Mammary epithelial cell (primary cell): ENCODE results near the gene SELENOS.

Source experiments
- EZH2 ChIP-seq: IDR thresholded peaks from 2 replicates; pipeline ENCODE4 v1.6.1; 2012; ENCODE audit warnings: low read length, inconsistent platforms, borderline replicate concordance
- TF ChIP-seq, protein P1 (sequence below), 2 donors: IDR thresholded peaks in 1 of 2; conservative IDR thresholded peaks in 1 of 2; 2 replicates each; pipeline ENCODE4 v1.5.1; 2011 to 2012; ENCODE audit warnings: inconsistent platforms in 2 of 2, low read length in 2 of 2, mild to moderate bottlenecking in 2 of 2, control low read depth in 1 of 2, low read depth in 1 of 2; ENCODE audit not compliant: insufficient read depth in 1 of 2; ENCODE audit errors: extremely low read depth in 1 of 2

DNA sequence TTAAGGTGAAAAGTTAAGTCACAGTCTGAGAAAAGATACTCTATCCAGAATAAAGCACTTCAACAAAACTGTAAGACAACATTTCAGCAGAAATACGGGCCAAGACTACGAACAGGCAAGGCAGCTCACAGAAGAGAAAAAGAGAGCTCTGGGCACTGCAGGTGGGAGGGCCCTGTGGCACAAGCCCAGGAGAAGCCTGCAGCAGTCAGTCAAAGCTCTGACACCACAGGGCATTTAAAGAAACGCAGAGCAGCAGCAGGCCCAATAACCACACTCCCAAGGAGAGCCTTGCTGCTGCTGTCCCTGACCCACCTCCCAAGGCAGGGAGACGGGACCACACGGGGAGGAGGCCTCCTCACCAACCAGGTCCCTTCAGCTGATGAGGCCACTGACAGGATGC lies 44.6 kb downstream of the SELENOS start:
- TF ChIP-seq, protein P1, sequence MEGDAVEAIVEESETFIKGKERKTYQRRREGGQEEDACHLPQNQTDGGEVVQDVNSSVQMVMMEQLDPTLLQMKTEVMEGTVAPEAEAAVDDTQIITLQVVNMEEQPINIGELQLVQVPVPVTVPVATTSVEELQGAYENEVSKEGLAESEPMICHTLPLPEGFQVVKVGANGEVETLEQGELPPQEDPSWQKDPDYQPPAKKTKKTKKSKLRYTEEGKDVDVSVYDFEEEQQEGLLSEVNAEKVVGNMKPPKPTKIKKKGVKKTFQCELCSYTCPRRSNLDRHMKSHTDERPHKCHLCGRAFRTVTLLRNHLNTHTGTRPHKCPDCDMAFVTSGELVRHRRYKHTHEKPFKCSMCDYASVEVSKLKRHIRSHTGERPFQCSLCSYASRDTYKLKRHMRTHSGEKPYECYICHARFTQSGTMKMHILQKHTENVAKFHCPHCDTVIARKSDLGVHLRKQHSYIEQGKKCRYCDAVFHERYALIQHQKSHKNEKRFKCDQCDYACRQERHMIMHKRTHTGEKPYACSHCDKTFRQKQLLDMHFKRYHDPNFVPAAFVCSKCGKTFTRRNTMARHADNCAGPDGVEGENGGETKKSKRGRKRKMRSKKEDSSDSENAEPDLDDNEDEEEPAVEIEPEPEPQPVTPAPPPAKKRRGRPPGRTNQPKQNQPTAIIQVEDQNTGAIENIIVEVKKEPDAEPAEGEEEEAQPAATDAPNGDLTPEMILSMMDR (conservative IDR thresholded peaks at IDR 0.05 in 1 of 2, IDR thresholded peaks at IDR 0.05 in 1 of 2; ENCODE audit: extremely low read depth in 1 of 2, insufficient read depth in 1 of 2, low read depth in 1 of 2, low read length in 2 of 2), result no peak
- TF ChIP-seq EZH2, result no peak
